NCI-H2196 (cell line): ENCODE measurements around the gene RAD52.

Experiments
- DNase-seq: peaks from one replicate; lab custom pipeline; 2025; ENCODE audit not compliant: unreplicated experiment; lab: John Stamatoyannopoulos, UW

Gene RAD52

GRCh38 chr12:873954-874353, 75.5 kb downstream of the RAD52 start:
- no peak for DNase-seq

GRCh38 chr12:870378-870777, 79.1 kb downstream of the RAD52 start:
- DNase-seq, result no peak

GRCh38 chr12:868722-869121, 80.8 kb downstream of the RAD52 start:
- DNase-seq, result no peak

GRCh38 chr12:867905-868304, 81.6 kb downstream of the RAD52 start:
- no peak for DNase-seq

GRCh38 chr12:865614-866013, 83.9 kb downstream of the RAD52 start:
- no peak for DNase-seq

- DNase-seq, result no peak
These were observed 86.2 kb downstream of the RAD52 start for GRCh38 chr12:863285-863684.

GRCh38 chr12:862303-862911, 87.1 kb downstream of the RAD52 start:
- no peak for DNase-seq
